Keratinocyte (primary cell): ENCODE data around the gene PCDHGA11. TPM values are rescaled to one million over a fixed set of nuclear protein-coding genes. Genes with fewer than 3 reads are reported as not detected.

Experiments used
- DNase-seq: peaks from one replicate; pipeline ENCODE4 v3.0.0-alpha.2; 2011; ENCODE audit warnings: low read depth, missing footprints, low spot score
- FAIRE-seq: peaks from 2 replicates; lab custom pipeline; 2011; peaks lifted over from hg19 to GRCh38; lab: Jason Lieb, UNC
- H2AFZ ChIP-seq: 2 replicates; pipeline ENCODE4 v1.6.0; 2012; ENCODE audit warnings: low read length, control low read depth, inconsistent platforms; ENCODE audit not compliant: control insufficient read depth
- H3K27ac ChIP-seq: 2 replicates; pipeline ENCODE4 v1.5.1; 2011; ENCODE audit warnings: low read length; ENCODE audit not compliant: control insufficient read depth, insufficient read depth
- H3K27me3 ChIP-seq: 3 replicates; pipeline ENCODE4 v1.6.0; 2011; ENCODE audit warnings: low read length; ENCODE audit not compliant: control insufficient read depth, insufficient read depth; ENCODE audit errors: extremely low read depth
- H3K36me3 ChIP-seq, 2 experiments: 2 replicates in 1 of 2; 3 replicates in 1 of 2; pipeline ENCODE4 v1.5.1; 2011; ENCODE audit warnings: low read length in 2 of 2, mild to moderate bottlenecking in 1 of 2; ENCODE audit not compliant: control insufficient read depth in 2 of 2, insufficient read depth in 2 of 2; ENCODE audit errors: extremely low read depth in 1 of 2
- H3K4me1 ChIP-seq: 3 replicates; pipeline ENCODE4 v1.5.1; 2011; ENCODE audit warnings: low read length; ENCODE audit not compliant: control insufficient read depth, insufficient read depth; ENCODE audit errors: extremely low read depth
- H3K4me2 ChIP-seq: 3 replicates; pipeline ENCODE4 v1.6.0; 2011; ENCODE audit warnings: low read depth, low read length; ENCODE audit not compliant: control insufficient read depth, insufficient read depth; ENCODE audit errors: extremely low read depth
- H3K4me3 ChIP-seq, 3 experiments: fragments of 200-600 bp in 1 of 3; sonication (generic) in 1 of 3; 2 replicates in 2 of 3; 3 replicates in 1 of 3; pipeline ENCODE4 v1.5.1; 2011 to 2016; ENCODE audit warnings: low read length in 3 of 3, mild to moderate bottlenecking in 3 of 3, control low read depth in 2 of 3, inconsistent platforms in 1 of 3, low read depth in 1 of 3, mixed read lengths in 1 of 3, mixed run types in 1 of 3, moderate library complexity in 1 of 3; ENCODE audit not compliant: control insufficient read depth in 2 of 3, insufficient read depth in 2 of 3; ENCODE audit errors: extremely low read depth in 1 of 3
- H3K79me2 ChIP-seq: 2 replicates; pipeline ENCODE4 v1.6.0; 2012; ENCODE audit warnings: low read length; ENCODE audit not compliant: control insufficient read depth, insufficient read depth
- H3K9ac ChIP-seq: 3 replicates; pipeline ENCODE4 v1.6.0; 2011; ENCODE audit warnings: low read length; ENCODE audit not compliant: control insufficient read depth, insufficient read depth; ENCODE audit errors: extremely low read depth
- H3K9me1 ChIP-seq: 3 replicates; pipeline ENCODE4 v1.6.0; 2011; ENCODE audit warnings: low read length; ENCODE audit not compliant: control insufficient read depth, insufficient read depth; ENCODE audit errors: extremely low read depth
- H3K9me3 ChIP-seq: 2 replicates; pipeline ENCODE4 v1.5.1; 2012; ENCODE audit warnings: low read depth, low read length; ENCODE audit not compliant: control insufficient read depth
- H4K20me1 ChIP-seq: 3 replicates; pipeline ENCODE4 v1.6.0; 2011; ENCODE audit warnings: low read length; ENCODE audit not compliant: control insufficient read depth, insufficient read depth; ENCODE audit errors: extremely low read depth
- EZH2 ChIP-seq: IDR thresholded peaks from one replicate; pipeline ENCODE4 v1.6.1; 2012; ENCODE audit warnings: inconsistent platforms, mild to moderate bottlenecking, low read length, moderate library complexity
- dilution Hi-C: fragments of 300-500 bp; cut with MboI; formaldehyde crosslinking; loops from one replicate; pipeline ENCODE4 v1.7.0; 2020; ENCODE audit warnings: low sequenced_read_pairs; ENCODE audit not compliant: extremely low pct_ligation_motif_present
- polyA plus RNA-seq, 5 experiments: library from polyadenylated mRNA; depleted of rRNA in 3 of 5; stranded (reverse) in 3 of 5; stranded (forward) in 1 of 5; unstranded in 1 of 5; fragments of >200 nt; gene quantifications; 1 replicate in 1 of 5; 2 replicates in 3 of 5; 3 replicates in 1 of 5; pipeline versions ENCODE4 v1.2.1 to v1.2.3, GENCODE V29; 2011 to 2012; ENCODE audit warnings: missing spikeins in 2 of 5, low read depth in 1 of 5, low replicate concordance in 1 of 5
- TF ChIP-seq, protein P1 (sequence below), 3 experiments: IDR thresholded peaks in 1 of 3; conservative IDR thresholded peaks in 1 of 3; optimal IDR thresholded peaks in 1 of 3; 2 replicates in 2 of 3; 3 replicates in 1 of 3; pipeline versions ENCODE3 to v1.5.1; 2011; ENCODE audit warnings: low read length in 3 of 3, mild to moderate bottlenecking in 3 of 3, moderate library complexity in 2 of 3, control low read depth in 1 of 3, inconsistent platforms in 1 of 3; ENCODE audit not compliant: insufficient read depth in 2 of 3; ENCODE audit errors: extremely low read depth in 1 of 3

PCDHGA11 gene
- polyA plus RNA-seq, 1 donor (not counting 4 experiments of a cell fraction or from before 2014, with no cell fraction given), result 1.4 TPM

- dilution Hi-C loops, result no loop called here
Observed at GRCh38 chr5:141388661-141389060, 32.2 kb upstream of the PCDHGA11 start.

DNA sequence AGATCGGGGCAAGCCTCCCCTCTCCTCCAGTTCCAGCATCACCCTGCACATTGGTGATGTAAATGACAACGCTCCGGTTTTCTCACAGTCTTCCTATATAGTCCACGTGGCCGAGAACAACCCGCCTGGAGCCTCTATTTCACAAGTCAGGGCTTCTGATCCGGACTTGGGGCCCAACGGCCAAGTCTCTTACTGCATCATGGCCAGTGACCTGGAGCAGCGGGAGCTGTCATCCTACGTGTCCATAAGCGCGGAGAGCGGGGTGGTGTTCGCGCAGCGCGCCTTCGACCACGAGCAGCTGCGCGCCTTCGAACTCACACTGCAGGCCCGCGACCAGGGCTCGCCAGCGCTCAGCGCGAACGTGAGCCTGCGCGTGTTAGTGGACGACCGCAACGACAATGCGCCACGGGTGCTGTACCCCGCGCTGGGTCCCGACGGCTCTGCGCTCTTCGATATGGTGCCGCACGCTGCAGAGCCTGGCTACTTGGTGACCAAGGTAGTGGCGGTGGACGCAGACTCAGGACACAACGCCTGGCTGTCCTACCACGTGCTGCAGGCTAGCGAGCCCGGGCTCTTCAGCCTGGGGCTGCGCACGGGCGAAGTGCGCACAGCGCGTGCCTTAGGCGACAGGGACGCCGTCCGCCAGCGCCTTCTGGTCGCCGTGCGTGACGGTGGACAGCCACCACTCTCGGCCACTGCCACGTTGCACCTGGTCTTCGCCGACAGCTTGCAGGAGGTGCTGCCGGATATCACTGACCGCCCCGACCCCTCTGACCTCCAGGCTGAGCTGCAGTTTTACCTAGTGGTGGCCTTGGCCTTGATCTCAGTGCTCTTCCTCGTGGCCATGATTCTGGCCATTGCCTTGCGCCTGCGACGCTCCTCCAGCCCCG lies 31.5 kb upstream of the PCDHGA11 start:
- Histone ChIP-seq H3K36me3 (no peaks in the 10 kb centered on the region), H3K9ac (no peak overlapping the region), H4K20me1 (no peaks in the 10 kb centered on the region), H3K4me2 (no peak overlapping the region), H3K4me3 (no peak overlapping the region), H3K79me2 (no peaks in the 10 kb centered on the region), H3K27ac (no peak overlapping the region), H2AFZ (no peak overlapping the region), H3K9me1 (no peaks in the 10 kb centered on the region), H3K9me3 (peaks cover 27% of the 10 kb centered on the region), H3K4me1 (no peaks in the 10 kb centered on the region), H3K27me3 (peaks cover 11% of the 10 kb centered on the region)
- no peak for FAIRE-seq
- DNase-seq, result no peak
- dilution Hi-C loops, result no loop called here
- TF ChIP-seq, protein P1, sequence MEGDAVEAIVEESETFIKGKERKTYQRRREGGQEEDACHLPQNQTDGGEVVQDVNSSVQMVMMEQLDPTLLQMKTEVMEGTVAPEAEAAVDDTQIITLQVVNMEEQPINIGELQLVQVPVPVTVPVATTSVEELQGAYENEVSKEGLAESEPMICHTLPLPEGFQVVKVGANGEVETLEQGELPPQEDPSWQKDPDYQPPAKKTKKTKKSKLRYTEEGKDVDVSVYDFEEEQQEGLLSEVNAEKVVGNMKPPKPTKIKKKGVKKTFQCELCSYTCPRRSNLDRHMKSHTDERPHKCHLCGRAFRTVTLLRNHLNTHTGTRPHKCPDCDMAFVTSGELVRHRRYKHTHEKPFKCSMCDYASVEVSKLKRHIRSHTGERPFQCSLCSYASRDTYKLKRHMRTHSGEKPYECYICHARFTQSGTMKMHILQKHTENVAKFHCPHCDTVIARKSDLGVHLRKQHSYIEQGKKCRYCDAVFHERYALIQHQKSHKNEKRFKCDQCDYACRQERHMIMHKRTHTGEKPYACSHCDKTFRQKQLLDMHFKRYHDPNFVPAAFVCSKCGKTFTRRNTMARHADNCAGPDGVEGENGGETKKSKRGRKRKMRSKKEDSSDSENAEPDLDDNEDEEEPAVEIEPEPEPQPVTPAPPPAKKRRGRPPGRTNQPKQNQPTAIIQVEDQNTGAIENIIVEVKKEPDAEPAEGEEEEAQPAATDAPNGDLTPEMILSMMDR (optimal IDR thresholded peaks at IDR 0.05 in 1 of 3, IDR thresholded peaks at IDR 0.05 in 1 of 3, conservative IDR thresholded peaks at IDR 0.05 in 1 of 3; ENCODE audit: extremely low read depth in 1 of 3, insufficient read depth in 2 of 3, low read length in 3 of 3), result no peak
- no peak for TF ChIP-seq EZH2

More at GRCh38 chr5:141388661-141389060, 32.2 kb upstream of the PCDHGA11 start:
- no peaks in the 10 kb centered on the region for H3K9me1 ChIP-seq
- no peak overlapping the region for H3K4me2 ChIP-seq
- no peak overlapping the region for H2AFZ ChIP-seq
- H3K4me3 ChIP-seq, result no peak overlapping the region
- H3K79me2 ChIP-seq, result no peaks in the 10 kb centered on the region
- DNase-seq (no peak), FAIRE-seq (no peak)
- TF ChIP-seq, protein P1 (optimal IDR thresholded peaks at IDR 0.05 in 1 of 3, IDR thresholded peaks at IDR 0.05 in 1 of 3, conservative IDR thresholded peaks at IDR 0.05 in 1 of 3; ENCODE audit: extremely low read depth in 1 of 3, insufficient read depth in 2 of 3, low read length in 3 of 3), result no peak
- no peak for TF ChIP-seq EZH2
- peaks cover 24% of the 10 kb centered on the region for H3K9me3 ChIP-seq
- H3K27me3 ChIP-seq, result peaks cover 11% of the 10 kb centered on the region
- no peaks in the 10 kb centered on the region for H3K36me3 ChIP-seq
- H4K20me1 ChIP-seq, result no peaks in the 10 kb centered on the region
- no peak overlapping the region for H3K27ac ChIP-seq
- no peak overlapping the region for H3K9ac ChIP-seq
- H3K4me1 ChIP-seq, result no peaks in the 10 kb centered on the region
